ENCODE measurements around the gene UNC80.

Gene UNC80

DNA sequence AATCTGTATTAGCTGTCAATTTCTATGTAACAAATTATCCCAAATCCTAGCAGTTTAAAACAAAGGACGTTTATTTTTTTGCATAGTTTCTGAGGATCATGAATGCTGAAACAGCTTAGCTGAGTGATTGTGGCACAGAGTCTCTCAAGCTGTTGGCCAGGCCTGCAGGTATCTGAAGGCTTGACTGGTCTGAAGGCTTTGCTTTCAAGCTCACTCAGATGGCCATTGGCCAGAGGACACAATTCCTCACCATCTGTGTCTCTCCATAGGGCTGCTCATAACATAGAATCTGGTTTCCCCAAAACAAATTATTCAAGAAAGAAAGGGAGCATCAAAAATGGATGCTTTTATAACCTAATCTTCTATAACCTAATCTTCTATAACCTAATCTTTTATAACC lies 33.7 kb downstream of the UNC80 start:
- Histone ChIP-seq H3K27ac (ENCODE audit: poor library complexity, severe bottlenecking) (no peak overlapping the region), H3K4me1 (ENCODE audit: insufficient read depth, poor library complexity, severe bottlenecking) (no peaks in the 10 kb centered on the region), H3K27me3 (ENCODE audit: insufficient read depth, poor library complexity, severe bottlenecking) (no peaks in the 10 kb centered on the region), H3K4me3 (ENCODE audit: severe bottlenecking) (no peak overlapping the region), H3K36me3 (ENCODE audit: low read depth) (no peaks in the 10 kb centered on the region), H3K9me3 (ENCODE audit: severe bottlenecking) (no peaks in the 10 kb centered on the region)
- no peak for TF ChIP-seq CTCF (IDR thresholded peaks at IDR 0.05; ENCODE audit: poor library complexity, severe bottlenecking)
- no peak for DNase-seq (ENCODE audit: low spot score)
- no peak for ATAC-seq (ENCODE audit: low read depth)

GRCh38 chr2:209806318-209806717 lies 34.7 kb downstream of the UNC80 start:
- no peak for ATAC-seq (ENCODE audit: low read depth)
- Histone ChIP-seq H3K27ac (ENCODE audit: poor library complexity, severe bottlenecking) (no peak overlapping the region), H3K4me1 (ENCODE audit: insufficient read depth, poor library complexity, severe bottlenecking) (no peaks in the 10 kb centered on the region), H3K4me3 (ENCODE audit: severe bottlenecking) (no peak overlapping the region), H3K27me3 (ENCODE audit: insufficient read depth, poor library complexity, severe bottlenecking) (no peaks in the 10 kb centered on the region), H3K9me3 (ENCODE audit: severe bottlenecking) (no peaks in the 10 kb centered on the region), H3K36me3 (ENCODE audit: low read depth) (no peaks in the 10 kb centered on the region)
- no peak for DNase-seq (ENCODE audit: low spot score)
- TF ChIP-seq CTCF (IDR thresholded peaks at IDR 0.05; ENCODE audit: poor library complexity, severe bottlenecking), result no peak

GRCh38 chr2:209808521-209808920 lies 36.9 kb downstream of the UNC80 start:
- Histone ChIP-seq H3K4me1 (ENCODE audit: insufficient read depth, poor library complexity, severe bottlenecking) (no peaks in the 10 kb centered on the region), H3K27me3 (ENCODE audit: insufficient read depth, poor library complexity, severe bottlenecking) (no peaks in the 10 kb centered on the region), H3K27ac (ENCODE audit: poor library complexity, severe bottlenecking) (no peak overlapping the region), H3K9me3 (ENCODE audit: severe bottlenecking) (no peaks in the 10 kb centered on the region), H3K36me3 (ENCODE audit: low read depth) (no peaks in the 10 kb centered on the region), H3K4me3 (ENCODE audit: severe bottlenecking) (no peak overlapping the region)
- no peak for DNase-seq (ENCODE audit: low spot score)
- no peak for TF ChIP-seq CTCF (IDR thresholded peaks at IDR 0.05; ENCODE audit: poor library complexity, severe bottlenecking)
- ATAC-seq (ENCODE audit: low read depth), result no peak

- H3K27me3 ChIP-seq (ENCODE audit: insufficient read depth, poor library complexity, severe bottlenecking), result no peaks in the 10 kb centered on the region
- ATAC-seq (ENCODE audit: low read depth), result no peak
- no peak overlapping the region for H3K27ac ChIP-seq (ENCODE audit: poor library complexity, severe bottlenecking)
- no peaks in the 10 kb centered on the region for H3K36me3 ChIP-seq (ENCODE audit: low read depth)
- no peak for TF ChIP-seq CTCF (IDR thresholded peaks at IDR 0.05; ENCODE audit: poor library complexity, severe bottlenecking)
- H3K4me1 ChIP-seq (ENCODE audit: insufficient read depth, poor library complexity, severe bottlenecking), result no peaks in the 10 kb centered on the region
- peak; percentile 46 for DNase-seq (ENCODE audit: low spot score)
- H3K9me3 ChIP-seq (ENCODE audit: severe bottlenecking), result no peaks in the 10 kb centered on the region
- H3K4me3 ChIP-seq (ENCODE audit: severe bottlenecking), result no peak overlapping the region
Measured at GRCh38 chr2:209809256-209809655, 37.6 kb downstream of the UNC80 start.

DNA sequence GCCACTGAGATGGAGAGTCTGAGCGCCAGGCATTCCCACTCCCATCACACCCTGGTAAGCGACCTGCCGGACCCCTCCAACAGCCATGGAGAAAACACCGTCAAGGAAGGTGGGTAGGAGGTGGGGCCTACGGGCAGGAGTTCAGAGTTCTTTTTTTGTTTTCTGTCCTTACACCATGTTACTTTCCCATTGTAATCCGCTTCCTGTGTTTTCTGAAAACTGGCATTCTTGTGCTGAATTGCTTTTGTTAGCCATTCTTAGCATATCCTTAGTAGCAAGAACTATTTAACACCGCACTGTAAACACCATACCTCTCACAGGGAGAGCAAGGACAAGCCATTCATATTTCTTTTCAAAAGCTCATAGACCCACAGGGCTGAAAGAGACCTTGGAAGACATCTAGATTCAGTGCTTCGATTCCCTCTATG lies 46.2 kb downstream of the UNC80 start:
- Histone ChIP-seq H3K36me3 (ENCODE audit: low read depth) (no peaks in the 10 kb centered on the region), H3K4me3 (ENCODE audit: severe bottlenecking) (no peak overlapping the region), H3K27ac (ENCODE audit: poor library complexity, severe bottlenecking) (no peak overlapping the region), H3K4me1 (ENCODE audit: insufficient read depth, poor library complexity, severe bottlenecking) (no peaks in the 10 kb centered on the region), H3K9me3 (ENCODE audit: severe bottlenecking) (no peaks in the 10 kb centered on the region), H3K27me3 (ENCODE audit: insufficient read depth, poor library complexity, severe bottlenecking) (no peaks in the 10 kb centered on the region)
- DNase-seq (ENCODE audit: low spot score) (no peak), ATAC-seq (ENCODE audit: low read depth) (no peak)
- no peak for TF ChIP-seq CTCF (IDR thresholded peaks at IDR 0.05; ENCODE audit: poor library complexity, severe bottlenecking)
